Loucy (cell line): Measurements from ENCODE around the gene TMEM176A.

ENCODE experiments used
- H2AFZ ChIP-seq: fragments of 200-600 bp; sonication (generic); 2 replicates; pipeline ENCODE4 v1.6.0; 2016; ENCODE audit warnings: antibody characterized with exemption, mild to moderate bottlenecking, low read length, moderate library complexity
- H3F3A ChIP-seq: fragments of 200-600 bp; 2 replicates; pipeline ENCODE4 v1.6.0; 2016; ENCODE audit warnings: antibody characterized with exemption, low read depth, mild to moderate bottlenecking
- H3K27me3 ChIP-seq: fragments of 200-600 bp; sonication (generic); 2 replicates; pipeline ENCODE4 v1.6.1; 2014; ENCODE audit warnings: low read length, mild to moderate bottlenecking; ENCODE audit not compliant: insufficient read depth, poor library complexity, severe bottlenecking
- H3K36me3 ChIP-seq: fragments of 200-600 bp; sonication (generic); 2 replicates; pipeline ENCODE4 v1.6.1; 2016; ENCODE audit warnings: low read length; ENCODE audit not compliant: insufficient read depth
- H3K4me1 ChIP-seq: fragments of 200-600 bp; sonication (generic); 2 replicates; pipeline ENCODE4 v1.5.1; 2014; ENCODE audit warnings: low read length, mild to moderate bottlenecking; ENCODE audit not compliant: insufficient read depth, poor library complexity, severe bottlenecking
- H3K4me2 ChIP-seq: fragments of 200-600 bp; sonication (generic); 2 replicates; pipeline ENCODE4 v1.6.0; 2014; ENCODE audit warnings: antibody characterized with exemption, low read length, low read depth, mild to moderate bottlenecking; ENCODE audit not compliant: poor library complexity, severe bottlenecking
- H3K4me3 ChIP-seq: fragments of 200-600 bp; sonication (generic); 2 replicates; pipeline ENCODE4 v1.5.1; 2014; ENCODE audit warnings: low read length, mild to moderate bottlenecking, mixed read lengths; ENCODE audit not compliant: poor library complexity, severe bottlenecking
- H3K79me2 ChIP-seq: fragments of 200-600 bp; sonication (generic); 2 replicates; pipeline ENCODE4 v1.6.1; 2014; ENCODE audit warnings: low read length; ENCODE audit not compliant: insufficient read depth
- H3K9ac ChIP-seq: fragments of 200-600 bp; sonication (generic); 2 replicates; pipeline ENCODE4 v1.6.0; 2014; ENCODE audit warnings: mild to moderate bottlenecking, low read depth, low read length, moderate library complexity; ENCODE audit not compliant: poor library complexity, severe bottlenecking
- H3K9me2 ChIP-seq: fragments of 200-600 bp; sonication (generic); replicated peaks from 2 replicates; pipeline ENCODE4 v1.6.1; 2016; ENCODE audit warnings: low read depth, low read length, mixed read lengths
- H3K9me3 ChIP-seq: fragments of 200-600 bp; sonication (generic); 2 replicates; pipeline ENCODE4 v1.6.1; 2014; ENCODE audit warnings: mild to moderate bottlenecking, antibody characterized with exemption, low read length, low read depth; ENCODE audit not compliant: insufficient read depth
- H4K20me1 ChIP-seq: fragments of 200-600 bp; sonication (generic); 2 replicates; pipeline ENCODE4 v1.6.0; 2014; ENCODE audit warnings: antibody characterized with exemption, low read length, mild to moderate bottlenecking; ENCODE audit not compliant: insufficient read depth, poor library complexity, severe bottlenecking
- CTCF ChIP-seq: fragments of 200-600 bp; sonication (generic); conservative IDR thresholded peaks from 2 replicates; pipeline ENCODE4 v1.5.1; 2014; ENCODE audit warnings: mild to moderate bottlenecking, antibody characterized with exemption, low read length
- EZH2phosphoT487 ChIP-seq: fragments of 200-600 bp; IDR thresholded peaks from 2 replicates; pipeline ENCODE4 v1.6.1; 2018; ENCODE audit warnings: antibody characterized with exemption, mild to moderate bottlenecking, moderate library complexity, borderline replicate concordance

TMEM176A gene

DNA sequence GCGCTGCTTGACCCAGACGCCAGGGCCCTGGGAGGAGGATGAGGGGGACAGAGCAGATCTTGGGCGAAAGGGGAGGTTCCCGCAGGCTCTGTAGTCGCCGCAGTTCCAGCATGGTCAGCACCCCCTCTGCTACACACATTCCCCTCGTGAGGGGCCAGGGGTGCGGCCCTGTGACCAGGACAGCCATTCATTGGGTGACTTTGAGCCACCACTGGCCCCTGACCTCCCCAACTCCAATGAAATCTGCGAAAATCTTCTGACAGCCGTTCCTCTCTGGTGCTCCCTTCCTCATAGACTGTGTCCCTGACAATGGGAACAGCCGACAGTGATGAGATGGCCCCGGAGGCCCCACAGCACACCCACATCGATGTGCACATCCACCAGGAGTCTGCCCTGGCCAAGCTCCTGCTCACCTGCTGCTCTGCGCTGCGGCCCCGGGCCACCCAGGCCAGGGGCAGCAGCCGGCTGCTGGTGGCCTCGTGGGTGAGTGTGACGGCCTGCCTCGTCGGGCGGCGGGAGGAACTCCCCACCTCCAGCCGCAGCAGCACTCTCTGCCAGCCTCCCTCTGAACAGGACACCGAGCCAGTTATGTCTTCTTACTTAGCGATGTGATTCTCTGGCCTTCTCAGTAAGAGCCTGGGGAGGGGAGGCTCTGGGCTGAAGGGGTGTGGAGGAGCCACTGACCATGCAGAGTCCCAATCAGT is 825 bp downstream of the TMEM176A start:
- Histone ChIP-seq H2AFZ (no peak overlapping the region), H3K9me2 (no peaks in the 10 kb centered on the region), H3K4me3 (no peak overlapping the region), H3K4me1 (peaks cover 4% of the 10 kb centered on the region), H3F3A (no peaks in the 10 kb centered on the region), H3K36me3 (no peaks in the 10 kb centered on the region), H3K4me2 (no peak overlapping the region), H4K20me1 (no peaks in the 10 kb centered on the region), H3K27me3 (no peaks in the 10 kb centered on the region), H3K9me3 (peaks cover 6% of the 10 kb centered on the region; the same call in 1 of the 2 replicates), H3K9ac (no peak overlapping the region), H3K79me2 (no peaks in the 10 kb centered on the region)
- TF ChIP-seq CTCF (no peak), EZH2phosphoT487 (no peak)

DNA sequence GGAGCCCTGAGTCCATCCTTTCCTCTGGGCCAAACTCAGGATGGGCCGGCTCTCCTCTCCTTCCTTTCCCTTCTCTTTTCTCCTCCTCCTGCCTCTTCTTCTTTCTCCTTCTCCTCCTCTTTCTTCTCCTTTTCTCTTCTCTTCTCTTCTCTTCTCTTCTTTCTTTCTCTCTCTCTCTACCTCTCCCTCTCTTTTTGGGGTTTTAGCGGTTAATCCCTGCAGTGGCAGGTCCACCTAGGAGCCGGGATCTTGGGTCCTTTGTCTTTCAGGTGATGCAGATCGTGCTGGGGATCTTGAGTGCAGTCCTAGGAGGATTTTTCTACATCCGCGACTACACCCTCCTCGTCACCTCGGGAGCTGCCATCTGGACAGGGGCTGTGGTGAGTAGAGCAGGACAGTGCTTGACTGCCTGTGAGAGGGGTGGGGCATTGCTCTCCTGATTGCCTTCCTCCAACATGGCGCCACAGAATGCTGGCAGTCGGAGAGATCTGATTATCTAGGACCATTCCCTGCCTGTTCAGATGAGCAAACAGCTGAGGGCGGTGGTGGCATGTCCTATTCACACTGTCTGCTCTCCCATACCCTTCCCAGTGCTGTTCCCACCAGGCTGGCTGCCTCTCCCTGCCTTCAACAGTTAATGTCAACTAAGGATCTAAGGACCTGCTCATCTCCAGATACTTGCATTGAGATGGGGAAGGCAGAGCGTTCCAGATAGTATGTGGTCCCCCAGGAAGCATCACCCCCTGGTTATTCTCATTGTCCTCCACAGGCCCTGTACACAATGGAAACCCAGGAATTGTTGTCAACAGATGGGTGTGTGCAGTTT is 1.6 kb downstream of the TMEM176A start:
- no peaks in the 10 kb centered on the region for H3K36me3 ChIP-seq
- no peak overlapping the region for H3K9ac ChIP-seq
- H3K4me2 ChIP-seq: no peak overlapping the region
- no peak for TF ChIP-seq CTCF
- no peak for TF ChIP-seq EZH2phosphoT487
- peaks cover 4% of the 10 kb centered on the region for H3K4me1 ChIP-seq
- H3K4me3 ChIP-seq: no peak overlapping the region
- H3K27me3 ChIP-seq: no peaks in the 10 kb centered on the region
- H2AFZ ChIP-seq: no peak overlapping the region
- H4K20me1 ChIP-seq: no peaks in the 10 kb centered on the region
- H3F3A ChIP-seq: no peaks in the 10 kb centered on the region
- no peaks in the 10 kb centered on the region for H3K9me2 ChIP-seq
- no peaks in the 10 kb centered on the region for H3K79me2 ChIP-seq
- peaks cover 6% of the 10 kb centered on the region; the same call in 1 of the 2 replicates for H3K9me3 ChIP-seq

GRCh38 chr7:150803161-150803860 is 2.7 kb downstream of the TMEM176A start:
- Histone ChIP-seq H3K9me2 (no peaks in the 10 kb centered on the region), H3K4me3 (no peak overlapping the region), H3K9ac (no peak overlapping the region), H3K27me3 (no peaks in the 10 kb centered on the region), H4K20me1 (no peaks in the 10 kb centered on the region), H3F3A (no peaks in the 10 kb centered on the region), H3K4me1 (peaks cover 4% of the 10 kb centered on the region), H3K79me2 (no peaks in the 10 kb centered on the region), H3K36me3 (no peaks in the 10 kb centered on the region), H2AFZ (no peak overlapping the region), H3K4me2 (no peak overlapping the region), H3K9me3 (peaks cover 6% of the 10 kb centered on the region; the same call in 1 of the 2 replicates)
- no peak for TF ChIP-seq CTCF
